Ishikawa (cell line): ENCODE results near the gene BTBD9.

Experiments
- CEBPB ChIP-seq: IDR thresholded peaks from 2 replicates; pipeline ENCODE4 v1.6.1; 2012
- CREB1 ChIP-seq: IDR thresholded peaks from 2 replicates; pipeline ENCODE4 v1.6.1; 2012; ENCODE audit warnings: low read depth
- EGR1 ChIP-seq: IDR thresholded peaks from 2 replicates; pipeline ENCODE4 v1.6.1; 2012
- EP300 ChIP-seq: IDR thresholded peaks from 2 replicates; pipeline ENCODE4 v1.6.1; 2012; ENCODE audit warnings: borderline replicate concordance
- FOXM1 ChIP-seq: IDR thresholded peaks from 2 replicates; pipeline ENCODE4 v1.6.1; 2012; ENCODE audit warnings: low read depth, borderline replicate concordance
- NFIC ChIP-seq: IDR thresholded peaks from 2 replicates; pipeline ENCODE4 v1.6.1; 2012
- RAD21 ChIP-seq: IDR thresholded peaks from 2 replicates; pipeline ENCODE4 v1.6.1; 2012; ENCODE audit warnings: low read depth
- TAF1 ChIP-seq: IDR thresholded peaks from 2 replicates; pipeline ENCODE4 v1.6.1; 2012; ENCODE audit warnings: low read depth, mild to moderate bottlenecking
- TCF12 ChIP-seq: IDR thresholded peaks from 2 replicates; pipeline ENCODE4 v1.6.1; 2012; ENCODE audit warnings: low read depth
- TEAD4 ChIP-seq: IDR thresholded peaks from 2 replicates; pipeline ENCODE4 v1.6.1; 2012
- YY1 ChIP-seq: IDR thresholded peaks from 2 replicates; pipeline ENCODE4 v1.6.1; 2012; ENCODE audit warnings: low read depth
- ZBTB7A ChIP-seq: IDR thresholded peaks from 2 replicates; pipeline ENCODE4 v1.6.1; 2012; ENCODE audit warnings: low read depth
- TF ChIP-seq, protein P1 (sequence below): IDR thresholded peaks from 2 replicates; pipeline ENCODE4 v1.6.1; 2012
- TF ChIP-seq, protein P2 (sequence below): IDR thresholded peaks from 2 replicates; pipeline ENCODE4 v1.6.1; 2012; ENCODE audit warnings: low read depth, mild to moderate bottlenecking
- TF ChIP-seq, protein P3 (sequence below): IDR thresholded peaks from 2 replicates; pipeline ENCODE4 v1.6.1; 2012

The BTBD9 gene

DNA sequence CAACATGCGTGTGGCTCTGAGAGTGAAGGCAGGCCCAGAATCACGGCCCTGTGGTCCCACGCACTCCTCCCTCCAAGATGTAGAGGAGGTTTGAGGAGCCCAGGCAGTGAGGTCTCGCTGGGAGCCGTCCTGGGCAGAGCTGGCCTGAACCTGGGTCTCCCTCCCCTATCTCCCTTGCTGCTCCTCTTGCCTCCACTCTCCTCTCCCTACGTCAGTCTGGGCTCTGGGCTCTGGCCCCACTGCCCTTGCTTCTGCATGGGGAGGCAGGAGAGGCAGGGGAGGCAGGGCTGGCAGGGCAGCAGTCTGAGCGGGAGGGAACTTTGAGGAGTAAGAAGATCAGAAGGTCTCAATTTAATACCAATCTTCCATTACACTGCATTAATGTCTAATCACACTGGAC lies 445.1 kb downstream of the BTBD9 start:
- TF ChIP-seq YY1 (no peak), FOXM1 (no peak), RAD21 (no peak), CEBPB (no peak), ZBTB7A (no peak), CREB1 (no peak), NFIC (no peak), TEAD4 (no peak), TCF12 (no peak), EP300 (no peak), TAF1 (no peak), EGR1 (no peak)
- TF ChIP-seq, protein P1, sequence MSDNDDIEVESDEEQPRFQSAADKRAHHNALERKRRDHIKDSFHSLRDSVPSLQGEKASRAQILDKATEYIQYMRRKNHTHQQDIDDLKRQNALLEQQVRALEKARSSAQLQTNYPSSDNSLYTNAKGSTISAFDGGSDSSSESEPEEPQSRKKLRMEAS: no peak
- TF ChIP-seq, protein P2, sequence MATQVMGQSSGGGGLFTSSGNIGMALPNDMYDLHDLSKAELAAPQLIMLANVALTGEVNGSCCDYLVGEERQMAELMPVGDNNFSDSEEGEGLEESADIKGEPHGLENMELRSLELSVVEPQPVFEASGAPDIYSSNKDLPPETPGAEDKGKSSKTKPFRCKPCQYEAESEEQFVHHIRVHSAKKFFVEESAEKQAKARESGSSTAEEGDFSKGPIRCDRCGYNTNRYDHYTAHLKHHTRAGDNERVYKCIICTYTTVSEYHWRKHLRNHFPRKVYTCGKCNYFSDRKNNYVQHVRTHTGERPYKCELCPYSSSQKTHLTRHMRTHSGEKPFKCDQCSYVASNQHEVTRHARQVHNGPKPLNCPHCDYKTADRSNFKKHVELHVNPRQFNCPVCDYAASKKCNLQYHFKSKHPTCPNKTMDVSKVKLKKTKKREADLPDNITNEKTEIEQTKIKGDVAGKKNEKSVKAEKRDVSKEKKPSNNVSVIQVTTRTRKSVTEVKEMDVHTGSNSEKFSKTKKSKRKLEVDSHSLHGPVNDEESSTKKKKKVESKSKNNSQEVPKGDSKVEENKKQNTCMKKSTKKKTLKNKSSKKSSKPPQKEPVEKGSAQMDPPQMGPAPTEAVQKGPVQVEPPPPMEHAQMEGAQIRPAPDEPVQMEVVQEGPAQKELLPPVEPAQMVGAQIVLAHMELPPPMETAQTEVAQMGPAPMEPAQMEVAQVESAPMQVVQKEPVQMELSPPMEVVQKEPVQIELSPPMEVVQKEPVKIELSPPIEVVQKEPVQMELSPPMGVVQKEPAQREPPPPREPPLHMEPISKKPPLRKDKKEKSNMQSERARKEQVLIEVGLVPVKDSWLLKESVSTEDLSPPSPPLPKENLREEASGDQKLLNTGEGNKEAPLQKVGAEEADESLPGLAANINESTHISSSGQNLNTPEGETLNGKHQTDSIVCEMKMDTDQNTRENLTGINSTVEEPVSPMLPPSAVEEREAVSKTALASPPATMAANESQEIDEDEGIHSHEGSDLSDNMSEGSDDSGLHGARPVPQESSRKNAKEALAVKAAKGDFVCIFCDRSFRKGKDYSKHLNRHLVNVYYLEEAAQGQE: no peak
- TF ChIP-seq, protein P3, sequence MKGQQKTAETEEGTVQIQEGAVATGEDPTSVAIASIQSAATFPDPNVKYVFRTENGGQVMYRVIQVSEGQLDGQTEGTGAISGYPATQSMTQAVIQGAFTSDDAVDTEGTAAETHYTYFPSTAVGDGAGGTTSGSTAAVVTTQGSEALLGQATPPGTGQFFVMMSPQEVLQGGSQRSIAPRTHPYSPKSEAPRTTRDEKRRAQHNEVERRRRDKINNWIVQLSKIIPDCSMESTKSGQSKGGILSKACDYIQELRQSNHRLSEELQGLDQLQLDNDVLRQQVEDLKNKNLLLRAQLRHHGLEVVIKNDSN: no peak

DNA sequence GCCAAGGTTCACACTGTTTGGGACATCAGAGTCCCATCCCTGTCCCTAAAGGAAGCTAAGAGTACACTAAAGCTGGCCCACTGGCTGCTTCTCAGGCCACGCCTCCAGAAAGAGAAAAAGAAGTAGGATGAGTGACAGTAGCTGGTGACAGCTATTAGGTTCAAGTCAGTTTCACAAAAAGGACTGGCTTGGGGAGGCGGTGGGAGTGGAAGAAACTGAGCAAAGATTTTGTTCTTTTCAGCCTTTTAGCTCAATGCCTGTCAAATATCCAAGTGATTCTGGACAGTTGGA lies 445.5 kb downstream of the BTBD9 start:
- TF ChIP-seq EGR1: no peak
- TF ChIP-seq, protein P2: no peak
- TF ChIP-seq NFIC: no peak
- TF ChIP-seq, protein P3: no peak
- no peak for TF ChIP-seq YY1
- TF ChIP-seq EP300: no peak
- TF ChIP-seq CEBPB: no peak
- no peak for TF ChIP-seq TCF12
- TF ChIP-seq CREB1: no peak
- no peak for TF ChIP-seq TEAD4
- TF ChIP-seq, protein P1: no peak
- TF ChIP-seq RAD21: no peak
- TF ChIP-seq TAF1: no peak
- TF ChIP-seq FOXM1: no peak
- TF ChIP-seq ZBTB7A: no peak

DNA sequence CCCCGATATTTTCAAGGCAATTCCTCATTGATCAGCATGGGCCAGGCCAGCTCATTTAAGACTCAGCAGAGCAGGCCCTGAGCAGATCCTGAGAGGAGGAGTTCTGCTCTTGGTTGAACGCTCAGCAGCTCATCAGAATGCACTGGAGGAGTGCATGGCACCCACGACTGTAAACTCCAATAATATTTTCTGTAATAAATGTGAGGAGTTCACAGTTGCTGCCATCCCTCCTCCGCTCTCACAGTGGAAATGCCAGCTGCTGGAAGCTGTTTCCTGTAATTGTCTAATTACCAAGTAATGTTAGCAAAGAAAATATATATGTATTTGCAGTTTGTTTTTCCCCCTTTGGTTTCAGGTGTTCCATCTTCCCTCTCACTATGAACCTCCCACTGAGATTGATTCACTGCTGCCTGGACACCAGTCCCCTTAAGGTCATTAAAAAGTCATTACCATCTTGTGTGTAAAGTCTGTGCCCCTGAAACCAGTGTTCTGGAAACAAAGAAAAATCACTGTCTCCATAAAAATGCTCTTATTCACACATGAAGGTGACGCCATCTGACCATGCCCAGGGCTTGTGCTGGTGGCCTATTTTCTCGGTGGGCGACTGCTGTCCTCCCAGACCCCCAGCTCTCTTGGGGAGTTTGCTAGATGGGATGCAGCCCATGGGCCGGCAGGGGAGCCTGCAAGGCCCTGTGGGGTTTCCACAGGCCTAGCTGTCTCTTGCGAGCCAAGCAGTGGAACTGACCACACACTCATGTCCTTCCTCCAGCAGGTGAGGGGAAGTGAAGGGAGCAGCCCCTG lies 446.0 kb downstream of the BTBD9 start:
- TF ChIP-seq EP300 (no peak), FOXM1 (no peak), TAF1 (no peak), TEAD4 (no peak), NFIC (no peak), YY1 (no peak), CREB1 (no peak), CEBPB (no peak), EGR1 (no peak), TCF12 (no peak), RAD21 (no peak), ZBTB7A (no peak)
- TF ChIP-seq, protein P2: no peak
- TF ChIP-seq, protein P1: no peak
- TF ChIP-seq, protein P3: no peak
